T-helper 22 cell (primary cell): ENCODE data around the gene IL1A.
"Not testable (repeated sequence)": the region's sequence is repeated elsewhere in the genome, so short reads cannot be mapped to it uniquely, and the experiment has no call there.

ENCODE experiments used
- DNase-seq: peaks from one replicate; pipeline ENCODE4 v3.0.0-alpha.2; 2020; ENCODE audit warnings: low read depth

IL1A gene, protein sequence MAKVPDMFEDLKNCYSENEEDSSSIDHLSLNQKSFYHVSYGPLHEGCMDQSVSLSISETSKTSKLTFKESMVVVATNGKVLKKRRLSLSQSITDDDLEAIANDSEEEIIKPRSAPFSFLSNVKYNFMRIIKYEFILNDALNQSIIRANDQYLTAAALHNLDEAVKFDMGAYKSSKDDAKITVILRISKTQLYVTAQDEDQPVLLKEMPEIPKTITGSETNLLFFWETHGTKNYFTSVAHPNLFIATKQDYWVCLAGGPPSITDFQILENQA

DNA sequence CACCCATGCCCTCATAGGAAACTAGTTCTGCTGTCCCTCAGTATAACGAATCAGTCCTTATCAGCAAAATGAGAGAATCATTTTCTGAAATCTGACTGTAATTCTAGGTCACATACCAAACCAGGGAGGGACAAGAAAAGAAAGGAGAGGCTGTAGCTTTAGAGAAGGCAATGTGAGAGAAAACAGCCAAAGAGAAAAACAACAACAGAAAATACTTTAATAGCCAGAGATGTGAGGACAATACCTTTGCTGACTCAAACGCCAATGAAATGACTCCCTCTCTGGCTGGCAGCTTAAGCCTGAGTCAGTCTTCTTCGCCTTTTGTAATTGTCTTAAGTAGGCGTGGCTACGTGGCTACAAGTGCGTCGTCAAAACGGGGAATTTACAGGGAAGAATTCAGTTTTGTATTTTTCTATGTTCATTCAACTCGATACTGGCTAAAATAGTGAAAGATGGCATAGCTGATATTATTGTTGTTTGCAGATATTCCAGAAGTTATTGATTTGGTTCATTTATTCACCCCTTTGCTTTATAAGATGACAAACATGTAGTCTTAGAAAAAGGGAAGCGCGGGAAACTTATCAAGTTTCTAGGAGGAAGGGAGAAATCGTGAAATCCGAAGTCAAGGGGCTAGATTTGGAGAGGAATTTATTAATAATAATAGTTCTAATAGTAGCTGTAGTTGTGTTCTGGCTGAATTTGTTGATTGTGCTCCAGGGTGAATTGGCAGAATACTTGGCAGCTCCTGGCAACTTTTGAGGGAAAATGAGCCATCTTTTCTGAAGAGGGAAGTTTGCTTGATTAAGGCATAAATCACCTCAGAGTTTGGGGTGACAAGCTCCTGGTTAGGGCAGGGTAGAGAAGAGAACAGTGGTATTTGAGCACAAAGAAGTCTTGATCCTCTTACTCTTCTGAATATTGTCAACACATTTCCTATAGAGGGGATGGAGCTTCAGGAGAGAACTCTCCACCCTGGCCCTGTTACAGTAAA is at the start of gene IL1A:
Gene IL1A, minus strand, starts transcription at position 295 of the 991 bp plus-strand sequence. CDS start 723 bp downstream, outside the sequence.
- DNase-seq = no peak

DNA sequence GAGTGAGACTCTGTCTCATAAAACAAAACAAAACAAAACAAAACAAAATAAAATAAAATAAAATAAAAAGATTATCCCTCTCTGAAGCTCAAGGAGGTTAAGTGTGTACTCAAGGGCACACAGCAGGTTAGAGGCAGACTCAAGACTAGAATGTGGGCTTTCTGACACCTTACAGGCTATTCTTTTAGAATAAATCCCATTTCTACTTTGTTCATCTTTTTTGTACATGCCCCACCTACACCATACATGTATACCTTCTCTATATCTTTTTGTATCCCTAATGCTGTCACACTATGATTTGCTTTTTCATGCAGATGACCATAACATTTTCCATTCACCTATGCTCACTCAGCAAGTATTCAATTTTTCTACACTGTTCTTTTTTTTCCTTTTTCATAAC is 49.7 kb upstream of the IL1A start:
- no peak for DNase-seq

DNA sequence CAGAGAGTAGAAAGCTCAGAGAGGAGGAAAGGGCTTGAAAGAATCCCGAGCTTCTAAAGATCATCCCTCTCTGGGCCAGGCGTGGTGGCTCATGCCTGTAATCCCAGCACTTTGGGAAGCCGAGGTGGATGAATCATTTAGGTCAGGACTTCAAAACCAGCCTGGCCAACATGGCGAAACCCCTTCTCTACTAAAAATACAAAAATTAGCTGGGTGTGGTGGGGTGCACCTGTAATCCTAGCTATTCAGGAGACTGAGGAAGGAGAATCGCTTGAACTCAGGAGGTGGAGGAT is 49.3 kb upstream of the IL1A start:
- DNase-seq = not testable (repeated sequence)

DNA sequence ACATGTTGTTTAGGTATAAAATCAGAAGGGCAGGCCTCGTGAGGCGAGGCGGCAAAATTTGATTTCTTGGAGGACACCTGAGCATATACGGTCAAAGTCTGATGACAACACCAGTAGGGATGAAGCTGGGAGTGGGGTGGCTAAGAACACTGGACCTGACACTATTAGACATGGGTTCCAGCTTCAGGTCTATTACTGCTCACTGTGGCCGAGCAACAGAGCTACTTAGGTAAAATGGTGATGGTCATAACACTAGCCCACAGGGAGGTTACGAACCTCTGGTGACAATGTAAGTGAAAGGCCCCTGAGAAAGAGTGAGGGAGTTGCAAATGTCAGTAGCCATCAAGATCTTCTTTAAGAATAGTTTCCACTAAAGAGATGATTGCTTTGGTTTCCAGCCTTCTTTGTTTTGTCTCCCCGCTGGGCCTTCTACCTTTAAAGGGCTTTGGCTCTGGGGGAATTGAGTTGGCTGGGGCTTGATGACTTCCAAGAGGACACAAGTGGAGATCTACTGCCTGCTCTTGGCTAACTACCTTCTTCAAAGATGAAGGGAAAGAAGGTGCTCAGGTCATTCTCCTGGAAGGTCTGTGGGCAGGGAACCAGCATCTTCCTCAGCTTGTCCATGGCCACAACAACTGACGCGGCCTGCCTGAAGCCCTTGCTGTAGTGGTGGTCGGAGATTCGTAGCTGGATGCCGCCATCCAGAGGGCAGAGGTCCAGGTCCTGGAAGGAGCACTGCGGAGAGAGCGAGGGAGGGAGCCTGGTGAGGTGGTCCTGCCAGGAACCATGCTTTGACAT is 48.7 kb upstream of the IL1A start:
- no peak for DNase-seq

DNA sequence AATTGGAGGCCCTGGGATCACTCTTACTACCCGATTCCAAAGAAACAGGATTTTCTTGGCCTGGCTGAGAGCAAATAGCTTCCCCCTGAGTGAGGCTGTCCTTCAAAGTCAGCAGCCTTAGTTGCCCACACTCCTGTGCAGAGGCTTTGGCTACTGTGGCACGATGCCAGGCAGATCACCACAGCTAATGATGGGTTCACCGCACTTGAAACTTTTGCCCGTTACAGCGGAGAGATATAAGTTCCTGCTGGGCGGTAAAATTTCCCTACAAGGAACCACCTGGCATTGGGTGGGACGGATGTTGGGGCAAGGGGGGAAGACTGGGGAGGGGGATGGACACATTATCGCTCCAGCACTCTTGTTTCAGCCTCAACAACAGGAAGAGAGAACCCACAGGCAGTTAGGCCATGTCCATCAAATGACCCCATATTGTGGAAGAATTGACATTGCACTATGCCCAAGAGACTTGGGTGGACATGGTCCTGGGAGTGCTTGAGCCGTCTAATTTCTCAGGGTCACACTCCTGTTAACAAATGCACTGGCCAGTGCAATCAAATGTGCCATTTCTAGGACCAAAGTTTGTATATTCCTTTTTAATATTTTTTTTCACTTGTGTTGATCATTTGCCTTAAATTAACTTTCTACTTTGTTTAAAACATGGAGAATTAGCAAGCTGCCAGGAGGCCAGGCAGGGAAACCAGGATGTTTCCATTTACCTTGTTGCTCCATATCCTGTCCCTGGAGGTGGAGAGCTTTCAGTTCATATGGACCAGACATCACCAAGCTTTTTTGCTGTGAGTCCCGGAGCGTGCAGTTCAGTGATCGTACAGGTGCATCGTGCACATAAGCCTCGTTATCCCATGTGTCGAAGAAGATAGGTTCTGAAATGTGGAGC is 47.9 kb upstream of the IL1A start:
- no peak for DNase-seq

DNA sequence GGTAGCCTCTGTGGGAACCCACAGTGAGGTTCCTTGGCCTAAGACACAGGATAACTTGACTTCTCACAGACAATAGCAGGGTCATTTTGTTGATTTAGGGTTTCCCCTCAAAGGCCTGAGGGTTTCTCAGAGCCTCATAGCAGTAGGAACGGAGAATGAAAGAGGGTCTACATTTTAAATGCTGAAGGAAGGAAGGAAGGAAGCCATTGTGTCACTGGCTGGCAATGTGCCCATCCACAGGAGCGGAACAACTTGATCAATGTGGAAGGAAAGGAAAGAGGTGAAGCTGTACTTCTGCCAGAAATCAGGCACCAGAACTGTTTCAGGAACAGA is 47.2 kb upstream of the IL1A start:
- no peak for DNase-seq

DNA sequence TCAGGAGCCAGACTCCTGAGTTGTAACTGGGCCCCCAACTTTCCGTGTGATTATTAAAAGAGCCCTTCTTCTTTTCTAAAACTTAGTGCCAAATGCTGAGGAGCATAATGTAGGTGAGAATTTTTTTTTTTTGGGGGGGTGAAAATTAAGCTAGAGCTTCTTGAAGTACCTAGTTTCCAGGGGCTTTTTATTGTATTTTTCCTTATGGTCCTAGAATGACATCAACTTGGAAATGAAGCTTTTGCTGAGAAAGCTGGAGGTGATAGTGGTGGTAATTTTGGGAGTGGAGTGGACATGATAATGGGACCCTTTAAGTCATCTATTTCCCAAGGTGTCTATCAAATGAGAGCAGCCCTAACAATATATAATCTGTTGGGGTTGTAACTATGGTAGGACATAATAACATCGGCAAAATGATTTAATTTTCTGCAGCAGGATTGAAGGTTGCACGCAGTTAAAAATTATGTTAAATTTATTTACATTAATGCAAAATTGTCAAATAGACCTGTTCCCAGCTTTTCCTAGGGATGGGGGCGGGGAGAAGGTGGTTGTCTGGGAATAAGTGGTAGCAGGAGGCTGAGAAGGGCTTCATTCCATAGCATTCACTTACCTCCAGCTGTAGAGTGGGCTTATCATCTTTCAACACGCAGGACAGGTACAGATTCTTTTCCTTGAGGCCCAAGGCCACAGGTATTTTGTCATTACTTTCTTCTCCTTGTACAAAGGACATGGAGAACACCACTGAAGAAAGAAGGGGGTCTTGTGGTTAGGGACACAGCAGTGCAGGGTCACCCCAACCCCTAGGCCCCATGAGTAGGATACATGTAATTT is 46.6 kb upstream of the IL1A start:
- DNase-seq = no peak

DNA sequence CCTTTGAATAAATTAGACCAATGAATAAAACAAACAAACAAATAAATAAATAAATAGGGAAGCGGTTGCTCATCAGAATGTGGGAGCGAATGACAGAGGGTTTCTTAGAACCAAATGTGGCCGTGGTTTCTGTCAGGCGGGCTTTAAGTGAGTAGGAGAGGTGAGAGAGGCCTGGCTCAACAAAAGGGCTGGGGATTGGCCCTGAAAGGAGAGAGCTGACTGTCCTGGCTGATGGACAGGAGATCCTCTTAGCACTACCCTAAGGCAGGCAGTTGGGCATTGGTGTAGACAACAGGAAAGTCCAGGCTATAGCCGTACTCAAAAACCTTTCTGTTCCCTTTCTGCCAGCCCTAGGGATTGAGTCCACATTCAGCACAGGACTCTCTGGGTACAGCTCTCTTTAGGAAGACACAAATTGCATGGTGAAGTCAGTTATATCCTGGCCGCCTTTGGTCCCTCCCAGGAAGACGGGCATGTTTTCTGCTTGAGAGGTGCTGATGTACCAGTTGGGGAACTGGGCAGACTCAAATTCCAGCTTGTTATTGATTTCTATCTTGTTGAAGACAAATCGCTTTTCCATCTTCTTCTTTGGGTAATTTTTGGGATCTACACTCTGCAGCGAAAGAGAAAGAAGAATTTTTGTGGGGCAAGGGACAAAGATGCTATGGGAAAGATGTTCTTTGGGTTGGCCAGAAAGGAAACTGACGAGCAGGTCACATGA is 45.8 kb upstream of the IL1A start:
- no peak for DNase-seq

DNA sequence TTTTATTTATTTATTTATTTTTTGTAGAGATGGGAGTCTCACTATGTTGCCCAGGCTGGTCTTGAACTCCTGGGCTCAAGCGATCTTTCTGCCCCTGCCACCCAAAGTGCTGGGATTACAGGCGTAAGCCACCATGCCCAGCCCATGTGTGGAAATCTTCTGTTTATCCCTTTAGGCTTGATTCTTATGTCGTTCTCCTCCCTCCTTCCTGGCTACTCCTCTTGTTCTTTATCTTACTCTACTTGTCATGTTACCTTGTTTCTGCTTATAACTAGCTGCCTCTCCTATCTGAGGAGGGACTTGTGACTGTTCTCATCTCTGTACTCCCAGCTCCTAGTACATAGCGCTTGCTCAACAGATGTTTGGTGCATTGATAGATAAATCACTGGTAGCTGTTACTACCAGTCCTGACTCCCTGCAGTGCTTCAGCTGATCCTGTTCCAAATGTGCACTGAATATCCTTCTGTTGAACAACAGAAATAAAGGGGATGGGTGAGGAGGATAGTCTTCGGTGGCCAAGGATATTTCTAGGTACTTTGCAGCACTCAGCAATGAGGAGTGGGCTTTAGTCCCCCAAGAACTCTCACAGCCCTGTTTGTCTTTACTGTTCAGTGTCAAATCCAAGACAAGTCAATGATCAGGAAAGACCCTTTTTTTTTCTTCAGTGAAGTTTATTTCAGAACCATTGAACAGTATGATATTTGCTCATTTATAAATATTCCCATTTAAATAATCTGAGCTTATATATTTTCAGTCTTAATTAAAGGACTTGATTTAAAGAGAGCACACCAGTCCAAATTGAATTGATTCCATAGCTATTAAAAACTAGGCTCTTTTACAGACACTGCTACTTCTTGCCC is 45.0 kb upstream of the IL1A start:
- DNase-seq = no peak

DNA sequence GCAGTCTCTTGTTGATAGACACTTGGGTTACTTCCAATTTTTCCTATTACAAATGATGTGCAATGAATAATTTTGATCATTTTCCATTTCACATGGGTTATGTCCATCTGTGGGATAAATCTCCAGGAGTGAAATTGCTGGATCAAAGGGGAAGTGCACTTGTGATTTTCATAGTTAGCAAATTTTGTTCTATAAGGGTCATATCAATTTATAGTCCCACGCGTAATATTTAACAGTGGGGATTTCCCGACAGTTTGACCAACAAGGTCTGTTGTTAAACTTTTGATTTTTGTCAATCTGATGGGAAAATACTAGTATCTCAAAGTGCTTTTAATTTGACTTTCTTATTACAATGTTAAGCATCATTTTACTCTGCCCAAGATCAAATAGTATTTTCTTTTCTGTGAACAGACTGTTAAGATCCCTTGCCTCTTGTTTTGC is 44.0 kb upstream of the IL1A start:
- DNase-seq = no peak

DNA sequence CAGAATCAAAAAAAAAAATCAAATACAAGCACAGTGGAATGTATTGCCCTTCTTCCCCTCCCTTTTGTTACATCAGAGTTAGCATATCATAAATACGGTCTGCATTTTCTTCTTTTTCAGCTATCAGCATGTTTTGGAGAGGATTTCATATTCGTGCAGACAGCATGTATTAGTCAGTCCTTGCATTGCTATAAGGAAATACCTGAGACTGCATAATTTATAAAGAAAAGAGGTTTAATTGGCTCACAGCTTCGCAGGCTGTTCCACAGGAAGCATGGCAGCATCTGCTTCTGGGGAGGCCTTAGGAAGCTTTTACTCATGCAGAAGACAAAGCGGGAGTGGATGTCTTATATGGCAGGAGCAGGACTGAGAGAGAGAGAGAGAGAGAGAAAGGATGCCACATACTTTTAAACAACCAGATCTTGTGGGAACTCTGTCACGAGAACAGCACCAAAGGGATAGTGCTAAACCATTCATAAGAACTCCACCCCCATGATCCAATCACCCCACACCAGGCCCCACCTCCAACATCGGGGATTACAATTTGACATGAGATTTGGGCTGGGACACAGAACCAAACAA is 43.4 kb upstream of the IL1A start:
- no peak for DNase-seq

DNA sequence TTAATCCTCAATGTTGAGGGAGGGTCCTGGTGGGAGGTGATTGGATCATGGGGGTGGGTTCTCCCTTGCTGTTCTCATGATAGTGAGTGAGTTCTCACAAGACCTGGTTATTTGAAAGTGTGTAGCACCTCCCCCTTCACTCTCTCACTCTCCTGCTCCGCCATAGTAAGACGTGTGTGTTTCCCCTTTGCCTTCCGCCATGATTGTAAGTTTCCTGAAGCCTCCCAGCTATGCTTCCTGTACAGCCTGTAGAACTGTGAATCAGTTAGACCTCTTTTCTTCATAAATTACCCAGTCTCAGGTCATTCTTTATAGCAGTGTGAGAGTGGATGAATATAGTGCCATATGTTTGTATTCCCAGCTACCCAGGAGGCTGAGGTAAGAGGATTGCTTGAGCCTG is 42.7 kb upstream of the IL1A start:
- no peak for DNase-seq

DNA sequence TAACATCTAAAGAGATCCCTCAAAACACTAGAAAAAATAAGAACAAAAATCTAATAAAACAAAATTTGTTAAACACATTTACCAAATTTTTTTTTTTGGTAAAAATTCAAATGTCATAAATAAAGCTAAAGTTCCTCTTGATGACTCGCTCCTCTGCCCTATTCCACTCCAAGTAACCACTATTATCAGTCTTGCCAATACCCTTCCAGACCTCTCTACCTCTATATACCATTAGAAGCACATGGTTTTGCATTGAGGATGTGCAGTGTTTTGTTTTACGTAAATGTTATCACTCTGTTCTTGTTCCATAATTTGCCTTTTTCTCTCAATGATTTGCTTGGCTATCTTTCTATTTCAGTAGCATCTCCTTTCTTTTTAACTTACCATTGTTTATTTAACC is 41.4 kb upstream of the IL1A start:
- no peak for DNase-seq

DNA sequence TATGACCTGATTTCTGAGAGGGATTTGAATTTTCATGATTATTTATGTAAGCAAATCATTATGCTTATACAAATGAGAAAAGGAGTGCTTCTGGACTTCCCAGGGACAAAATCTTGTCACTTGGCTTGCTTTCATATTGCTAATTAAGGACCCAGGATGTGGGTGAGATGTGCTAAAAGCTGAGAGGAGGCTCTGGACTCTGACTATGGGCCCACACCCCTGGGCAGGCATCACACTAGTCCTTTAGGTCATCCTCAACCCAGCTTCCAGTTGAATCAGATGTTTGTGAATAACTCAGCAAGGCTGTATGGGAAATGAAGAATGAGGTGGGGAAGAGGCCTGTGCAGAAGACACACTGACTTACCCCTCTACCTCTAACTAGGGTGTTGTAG is 40.4 kb upstream of the IL1A start:
- no peak for DNase-seq

DNA sequence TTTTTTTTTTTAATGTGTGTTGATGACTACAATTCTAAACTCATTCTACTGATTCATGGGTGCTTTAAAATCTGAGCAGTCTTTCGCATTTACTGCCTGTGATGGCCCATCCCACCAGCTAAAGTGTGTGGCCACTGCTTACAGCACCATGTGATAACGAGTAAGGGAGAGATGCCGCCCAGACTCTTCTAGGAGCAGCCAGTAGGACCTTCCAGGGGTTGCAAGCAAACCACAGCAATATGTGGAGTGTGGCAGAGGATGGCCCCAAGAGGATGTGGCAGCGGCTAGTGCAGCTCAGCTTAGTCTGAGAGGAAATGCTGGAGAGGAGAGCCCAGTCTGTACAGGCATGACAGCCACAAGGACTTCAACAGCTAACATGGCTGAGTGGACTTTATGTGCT is 37.4 kb upstream of the IL1A start:
- no peak for DNase-seq

DNA sequence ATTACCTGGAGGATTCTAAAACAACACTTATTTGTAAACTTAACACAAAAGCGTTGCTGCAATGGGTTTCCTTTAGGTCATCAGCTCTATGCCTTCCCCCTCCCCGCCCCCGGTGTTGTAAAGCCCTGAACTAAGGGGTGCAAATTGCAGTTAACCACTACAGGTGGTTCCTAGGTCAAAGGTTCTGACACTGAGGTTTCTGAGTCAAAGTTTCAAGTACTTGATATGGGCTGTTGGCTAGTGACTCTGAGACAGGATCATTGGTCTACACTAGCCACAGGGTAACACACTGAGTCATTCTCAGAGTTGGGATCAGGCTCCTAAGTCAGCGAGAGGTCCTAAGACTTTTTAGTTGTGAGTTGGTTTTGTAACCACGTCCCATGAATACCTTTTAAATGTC is 36.8 kb upstream of the IL1A start:
- DNase-seq = no peak

DNA sequence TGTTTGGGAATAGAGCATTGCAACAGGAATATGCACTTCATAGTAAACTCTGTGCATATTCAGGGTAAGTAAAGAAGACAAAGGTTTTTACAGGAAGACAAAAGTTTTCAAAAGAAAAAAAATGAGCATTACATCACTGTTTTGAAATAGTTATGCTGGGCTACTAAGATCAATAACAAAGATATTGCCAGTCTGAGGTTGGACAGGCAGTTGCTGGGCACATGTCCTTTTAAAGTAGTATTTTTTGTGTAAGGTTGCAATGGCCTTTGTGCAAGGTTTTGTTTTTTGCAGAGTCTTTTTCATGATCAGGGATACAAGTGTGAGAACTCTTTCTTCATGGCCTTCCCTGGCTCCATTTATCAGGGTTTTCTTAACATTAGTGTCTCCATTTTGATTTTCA is 36.0 kb upstream of the IL1A start:
- DNase-seq = no peak

DNA sequence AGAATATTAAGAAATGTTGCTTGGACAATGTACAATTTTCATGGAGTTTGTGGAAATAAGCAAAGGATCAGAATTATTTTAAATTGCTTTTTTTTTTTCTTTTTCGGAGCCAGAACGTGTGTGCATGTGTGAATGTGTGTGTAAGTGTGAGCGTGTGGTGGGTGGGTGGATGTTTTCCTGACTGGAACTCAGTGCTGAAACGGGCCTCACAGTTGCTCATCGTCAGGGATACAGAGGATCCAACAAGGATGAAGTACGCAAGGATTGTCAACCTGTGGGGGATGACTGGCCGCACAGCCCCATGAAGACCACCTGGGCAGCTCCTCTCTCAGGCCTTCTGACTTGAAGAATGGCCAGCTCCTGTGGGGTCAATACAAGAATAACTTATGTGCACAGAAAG is 34.8 kb upstream of the IL1A start:
- DNase-seq = no peak
